Neural progenitor cell (in vitro differentiated cells): ENCODE measurements around the gene WDTC1.
A peak's percentile ranks its signal among the peaks of the same experiment; 100 is the strongest.

Source experiments
- EZH2 ChIP-seq: fragments of 200-600 bp; sonication (generic); IDR thresholded peaks from 2 replicates; pipeline ENCODE4 v1.6.1; 2017; ENCODE audit warnings: antibody characterized with exemption, mild to moderate bottlenecking, moderate library complexity
- EZH2phosphoT487 ChIP-seq: fragments of 200-600 bp; sonication (generic); IDR thresholded peaks from 2 replicates; pipeline ENCODE4 v1.6.1; 2017; ENCODE audit warnings: antibody characterized with exemption
- TF ChIP-seq, protein P1 (sequence below): fragments of 200-600 bp; sonication (generic); IDR thresholded peaks from 2 replicates; pipeline ENCODE4 v1.5.1; 2017; ENCODE audit warnings: antibody characterized with exemption, mild to moderate bottlenecking

DNA sequence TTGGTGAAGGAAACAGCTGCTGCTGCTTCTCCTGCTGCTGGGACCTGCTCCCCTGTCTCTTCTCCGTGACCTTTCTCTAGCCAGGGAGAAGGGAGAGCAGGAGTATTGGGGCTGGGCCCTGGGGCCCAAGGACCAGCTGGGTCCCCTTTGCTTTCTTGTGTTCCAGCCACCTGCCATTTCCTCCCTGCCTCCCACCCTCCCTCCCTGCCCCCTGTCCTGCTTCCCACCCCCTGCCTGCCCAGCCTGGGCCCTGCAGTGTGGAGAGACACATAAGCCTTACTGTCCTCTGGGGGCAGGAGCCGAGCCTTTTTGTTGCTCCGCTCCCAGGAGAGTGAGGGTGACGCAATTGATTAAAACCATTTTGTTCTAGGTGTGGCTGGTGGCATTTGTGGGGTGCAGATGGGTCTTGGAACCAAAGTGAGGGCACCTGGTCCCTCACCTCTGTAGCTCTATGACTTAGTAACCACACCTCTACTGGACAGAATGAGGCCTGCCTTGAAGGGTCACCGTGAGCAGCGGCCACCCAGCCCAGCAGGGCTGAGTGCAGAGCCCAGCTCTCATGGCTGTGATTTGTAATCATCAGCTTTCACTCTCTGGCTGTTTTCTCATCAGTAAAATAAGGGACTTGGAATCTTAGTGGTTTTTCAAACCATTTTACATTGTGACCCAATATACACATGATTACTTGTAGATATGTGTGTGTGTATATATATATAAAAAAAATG, 73.6 kb downstream of the WDTC1 start:
- TF ChIP-seq, protein P1, sequence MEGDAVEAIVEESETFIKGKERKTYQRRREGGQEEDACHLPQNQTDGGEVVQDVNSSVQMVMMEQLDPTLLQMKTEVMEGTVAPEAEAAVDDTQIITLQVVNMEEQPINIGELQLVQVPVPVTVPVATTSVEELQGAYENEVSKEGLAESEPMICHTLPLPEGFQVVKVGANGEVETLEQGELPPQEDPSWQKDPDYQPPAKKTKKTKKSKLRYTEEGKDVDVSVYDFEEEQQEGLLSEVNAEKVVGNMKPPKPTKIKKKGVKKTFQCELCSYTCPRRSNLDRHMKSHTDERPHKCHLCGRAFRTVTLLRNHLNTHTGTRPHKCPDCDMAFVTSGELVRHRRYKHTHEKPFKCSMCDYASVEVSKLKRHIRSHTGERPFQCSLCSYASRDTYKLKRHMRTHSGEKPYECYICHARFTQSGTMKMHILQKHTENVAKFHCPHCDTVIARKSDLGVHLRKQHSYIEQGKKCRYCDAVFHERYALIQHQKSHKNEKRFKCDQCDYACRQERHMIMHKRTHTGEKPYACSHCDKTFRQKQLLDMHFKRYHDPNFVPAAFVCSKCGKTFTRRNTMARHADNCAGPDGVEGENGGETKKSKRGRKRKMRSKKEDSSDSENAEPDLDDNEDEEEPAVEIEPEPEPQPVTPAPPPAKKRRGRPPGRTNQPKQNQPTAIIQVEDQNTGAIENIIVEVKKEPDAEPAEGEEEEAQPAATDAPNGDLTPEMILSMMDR = peak; percentile 11
- TF ChIP-seq EZH2 (no peak), EZH2phosphoT487 (no peak)
